GM06990 (cell line): ENCODE results near the gene GALNT15.

Experiments
- DNase-seq: peaks from one replicate; pipeline ENCODE4 v3.0.0-alpha.2; 2011; ENCODE audit not compliant: insufficient read length; ENCODE audit errors: extremely low read depth
- H3K27me3 ChIP-seq: replicated peaks from 2 replicates; pipeline ENCODE4 v1.6.0; 2011; ENCODE audit warnings: low read length; ENCODE audit not compliant: control insufficient read depth, insufficient read depth
- H3K36me3 ChIP-seq: 2 replicates; pipeline ENCODE4 v1.5.1; 2011; ENCODE audit warnings: low read length; ENCODE audit not compliant: control insufficient read depth, insufficient read depth
- H3K4me3 ChIP-seq: replicated peaks from 2 replicates; pipeline ENCODE4 v1.5.1; 2011; ENCODE audit warnings: low read depth, mild to moderate bottlenecking, control low read depth, low read length
- CTCF ChIP-seq: IDR thresholded peaks from 2 replicates; pipeline ENCODE4 v1.5.1; 2011; ENCODE audit warnings: low read length, control low read depth, mild to moderate bottlenecking, inconsistent platforms; ENCODE audit not compliant: insufficient read depth, poor library complexity, severe bottlenecking

The GALNT15 gene

GRCh38 chr3:16279010-16279801, 104.7 kb downstream of the GALNT15 start:
- no peak for DNase-seq
- H3K36me3 ChIP-seq: peaks cover 2% of the 10 kb centered on the region
- TF ChIP-seq CTCF: no peak
- H3K27me3 ChIP-seq: no peaks in the 10 kb centered on the region
- H3K4me3 ChIP-seq: no peak overlapping the region

GRCh38 chr3:16280671-16281070, 106.2 kb downstream of the GALNT15 start:
- Histone ChIP-seq H3K36me3 (peaks cover 2% of the 10 kb centered on the region), H3K4me3 (no peak overlapping the region), H3K27me3 (no peaks in the 10 kb centered on the region)
- TF ChIP-seq CTCF: no peak
- no peak for DNase-seq
